Transverse colon (tissue), 4 donors: ENCODE measurements around the gene KDM2B. TPM values are rescaled to one million over a fixed set of nuclear protein-coding genes. Genes with fewer than 3 reads are reported as not detected.

Experiments
- DNase-seq: peaks from one replicate; pipeline ENCODE4 v3.0.0-alpha.2; 2019
- H3K27ac ChIP-seq, 4 donors: fragments of 200-600 bp; sonication (generic); 2 replicates each; pipeline ENCODE4 v1.5.1; 2016 to 2018; ENCODE audit warnings: inconsistent platforms in 4 of 4
- H3K27me3 ChIP-seq: fragments of 200-600 bp; sonication (generic); 2 replicates; pipeline ENCODE4 v1.5.1; 2017; ENCODE audit warnings: inconsistent platforms
- H3K36me3 ChIP-seq, 4 donors: fragments of 200-600 bp; sonication (generic); 2 replicates each; pipeline ENCODE4 v1.5.1; 2017 to 2019; ENCODE audit warnings: inconsistent platforms in 4 of 4
- H3K4me1 ChIP-seq, 4 donors: fragments of 200-600 bp; sonication (generic); 2 replicates each; pipeline ENCODE4 v1.5.1; 2017 to 2020; ENCODE audit warnings: inconsistent platforms in 4 of 4
- H3K4me3 ChIP-seq, 4 donors: fragments of 200-600 bp; sonication (generic); 1 replicate in 1 of 4; 2 replicates in 3 of 4; pipeline versions ENCODE4 v1.5.1 to v1.6.1; 2017 to 2019; ENCODE audit warnings: inconsistent platforms in 4 of 4
- H3K9me3 ChIP-seq, 2 donors: fragments of 200-600 bp; sonication (generic); 2 replicates each; pipeline ENCODE4 v1.5.1; 2017 to 2019; ENCODE audit warnings: inconsistent platforms in 2 of 2
- CTCF ChIP-seq, 5 experiments: fragments of 200-600 bp in 3 of 5; fragments of 450-650 bp in 2 of 5; sonication (generic) in 3 of 5; IDR thresholded peaks; 1 replicate in 2 of 5; 2 replicates in 3 of 5; pipeline ENCODE4 v1.5.1; 2016 to 2017; ENCODE audit warnings: antibody characterized with exemption in 5 of 5, inconsistent platforms in 3 of 5, mild to moderate bottlenecking in 2 of 5, moderate library complexity in 1 of 5
- EP300 ChIP-seq: sonication (generic); formaldehyde crosslinking; IDR thresholded peaks from one replicate; pipeline ENCODE4 v1.6.1; 2017; ENCODE audit warnings: antibody characterized with exemption, low read depth
- POLR2A ChIP-seq: fragments of 450-650 bp; IDR thresholded peaks from one replicate; pipeline ENCODE4 v1.6.1; 2016; ENCODE audit warnings: antibody characterized with exemption, mild to moderate bottlenecking, moderate library complexity
- POLR2AphosphoS5 ChIP-seq, 3 donors: sonication (generic); formaldehyde crosslinking; IDR thresholded peaks; one replicate each; pipeline ENCODE4 v1.6.1; 2016; ENCODE audit warnings: antibody characterized with exemption in 3 of 3
- WGBS, 2 donors: methylation state at CpG; one replicate each; pipeline ENCODE4 v1.1.5; 2018; ENCODE audit warnings: low coverage in 1 of 2; 5-methylcytosine and 5-hydroxymethylcytosine counted together
- in situ Hi-C, 4 donors: fragments of 200-750 bp; cut with MboI; loops; one replicate each; pipeline versions ENCODE4 v1.15.0 to v1.15.1; 2017; ENCODE audit warnings: low sequenced_read_pairs in 3 of 4, low pct_ligation_motif_present in 1 of 4, low pct_unique_long_range_greater_than_20kb in 1 of 4
- intact Hi-C: fragments of 100-400 bp; cut with DNase I; formaldehyde crosslinking; loops from one replicate; pipeline ENCODE4 v1.15.1; 2023; ENCODE audit warnings: low total_unique reads
- total RNA-seq, 4 donors: library from RNA; depleted of rRNA; stranded (reverse); fragments of >200 nt; gene quantifications; one replicate each; pipeline ENCODE4 v1.1.0, GENCODE V29; 2016

The KDM2B gene
- total RNA-seq, 4 donors from 2014 or later = 7.2 to 39.3 (median 15.2) TPM

DNA sequence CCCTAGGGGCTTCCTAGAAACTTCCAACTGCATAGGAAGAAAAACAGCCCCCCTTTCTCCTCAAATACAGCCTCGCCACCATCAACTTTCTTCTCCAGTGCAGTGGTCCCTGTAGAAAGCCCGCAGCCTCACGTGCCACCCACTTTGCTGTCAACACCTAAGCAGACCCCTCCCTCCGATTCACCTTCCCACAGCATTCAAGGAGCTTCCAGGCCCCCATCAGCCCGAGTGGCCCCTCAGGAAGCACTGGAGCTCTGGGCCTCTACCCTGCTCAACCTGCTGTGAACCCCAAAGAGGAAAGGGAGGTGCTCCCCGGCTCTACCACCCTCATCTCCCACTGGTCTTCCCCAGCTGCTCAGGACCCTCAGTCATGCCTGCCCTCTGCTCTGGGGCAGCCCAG, 125.9 kb downstream of the KDM2B start:
- H3K27ac ChIP-seq = no peak overlapping the region

DNA sequence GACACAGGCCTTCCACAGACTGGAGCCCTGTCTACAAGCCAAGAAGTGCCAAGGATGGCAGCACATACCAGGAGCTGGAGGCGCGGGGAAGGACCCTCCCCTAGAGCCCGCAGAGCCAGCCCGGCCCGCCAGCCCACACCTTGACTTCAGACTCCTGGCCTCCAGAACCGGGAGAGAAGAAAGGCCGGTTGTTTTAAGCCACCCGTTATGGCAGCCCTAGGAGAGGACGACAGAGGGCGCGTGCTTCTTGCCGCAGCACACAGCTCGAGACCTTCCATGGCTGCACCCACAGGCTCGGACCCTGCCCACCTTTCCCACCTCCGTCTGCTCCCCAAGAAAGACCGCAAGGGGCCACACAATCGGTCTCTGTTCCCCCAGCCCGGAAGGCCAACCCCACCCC, 127.2 kb downstream of the KDM2B start:
- Histone ChIP-seq H3K4me1 (peaks cover 3 to 23% (median 17%) of the 10 kb centered on the region in 4 donors), H3K27me3 (no peaks in the 10 kb centered on the region), H3K4me3 (no peak overlapping the region), H3K36me3 (no peaks in the 10 kb centered on the region), H3K27ac (no peak overlapping the region), H3K9me3 (no peaks in the 10 kb centered on the region)
- 87% methylated on average over 18 of the region's 18 CpGs; no CpG with 5 or more reads in 1 of the 2 donors for WGBS, 2 donors
- no peak for DNase-seq
- TF ChIP-seq POLR2A (no peak), POLR2AphosphoS5 (IDR thresholded peaks at IDR 0.05) (no peak), CTCF (IDR thresholded peaks at IDR 0.05) (no peak), EP300 (no peak)
- in situ Hi-C loops = no loop called here
- intact Hi-C loops = no loop called here

More for the DNA sequence above, 125.9 kb downstream of the KDM2B start:
- intact Hi-C loops (no loop called here), in situ Hi-C loops (no loop called here)
- H3K4me1 ChIP-seq = peaks cover 3 to 23% (median 17%) of the 10 kb centered on the region in 4 donors
- H3K36me3 ChIP-seq = no peaks in the 10 kb centered on the region
- H3K27me3 ChIP-seq = no peaks in the 10 kb centered on the region
- TF ChIP-seq CTCF (IDR thresholded peaks at IDR 0.05) = no peak
- TF ChIP-seq POLR2AphosphoS5 (IDR thresholded peaks at IDR 0.05) = no peak
- TF ChIP-seq EP300 = no peak
- no peak for TF ChIP-seq POLR2A
- no peak for DNase-seq
- WGBS, 2 donors = 88 to 96% methylated on average over 5 to 6 of the region's 6 CpGs
- H3K4me3 ChIP-seq = no peak overlapping the region
- no peaks in the 10 kb centered on the region for H3K9me3 ChIP-seq

DNA sequence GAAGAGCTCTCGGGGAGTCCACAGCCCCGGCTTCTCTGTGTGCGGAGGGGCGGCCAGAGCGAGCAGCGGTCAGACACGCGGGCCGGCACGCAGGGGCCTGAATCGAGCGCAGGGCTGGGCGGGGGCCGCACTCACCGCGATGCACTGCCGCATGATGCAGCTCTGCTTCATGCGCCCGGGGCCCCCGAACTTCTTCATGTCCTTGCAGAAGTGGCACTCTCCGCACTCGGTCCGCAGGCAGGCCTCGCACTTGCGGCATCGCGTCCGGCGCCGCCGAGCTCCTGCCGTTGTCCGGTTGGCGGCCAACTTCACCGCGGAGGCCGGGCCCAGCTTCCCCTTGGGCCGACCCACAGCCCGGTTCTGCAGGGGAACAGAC, 127.8 kb downstream of the KDM2B start:
- Histone ChIP-seq H3K9me3 (no peaks in the 10 kb centered on the region), H3K27ac (peak overlapping the region; percentile 66 to 84 (median 80)), H3K27me3 (no peaks in the 10 kb centered on the region), H3K36me3 (no peaks in the 10 kb centered on the region), H3K4me1 (peaks cover 3 to 23% (median 17%) of the 10 kb centered on the region in 4 donors), H3K4me3 (peak overlapping the region in 1 of 4 donors; percentile 40)
- no peak for TF ChIP-seq EP300
- TF ChIP-seq POLR2A = no peak
- TF ChIP-seq CTCF (IDR thresholded peaks at IDR 0.05) = no peak
- no peak for TF ChIP-seq POLR2AphosphoS5 (IDR thresholded peaks at IDR 0.05)
- 98% methylated on average over 25 of the region's 39 CpGs; no CpG with 5 or more reads in 1 of the 2 donors for WGBS, 2 donors
- intact Hi-C loops = no loop called here
- in situ Hi-C loops = no loop called here
- DNase-seq = no peak

GRCh38 chr12:121452340-121452984, 128.4 kb downstream of the KDM2B start:
- DNase-seq = peak; percentile 76
- H3K4me1 ChIP-seq = peaks cover 3 to 23% (median 17%) of the 10 kb centered on the region in 4 donors
- in situ Hi-C loops = no loop called here
- WGBS, 2 donors = 27 to 33% methylated on average over 2 to 35 of the region's 35 CpGs
- H3K9me3 ChIP-seq = no peaks in the 10 kb centered on the region
- H3K4me3 ChIP-seq = peak overlapping the region in 3 of 4 donors; percentile 9 to 40 (median 19)
- peak overlapping the region; percentile 66 to 84 (median 80) for H3K27ac ChIP-seq
- intact Hi-C loops = no loop called here
- H3K27me3 ChIP-seq = no peaks in the 10 kb centered on the region
- H3K36me3 ChIP-seq = no peaks in the 10 kb centered on the region
- no peak for TF ChIP-seq CTCF (IDR thresholded peaks at IDR 0.05)
- peak; percentile 19 for TF ChIP-seq POLR2A
- no peak for TF ChIP-seq EP300
- TF ChIP-seq POLR2AphosphoS5 (IDR thresholded peaks at IDR 0.05) = peak in 1 of 3 donors; percentile 23
